Heart left ventricle (tissue), 16 donors: Measurements from ENCODE around the gene KIF26A. TPM values are rescaled to one million over a fixed set of nuclear protein-coding genes. Genes with fewer than 3 reads are reported as not detected.
"Not testable (repeated sequence)": the region's sequence is repeated elsewhere in the genome, so short reads cannot be mapped to it uniquely, and the experiment has no call there.

Experiments used
- ATAC-seq, 4 donors: fragments of 200-7000 bp; cut with Tn5 transposase; one replicate each; pipeline ENCODE4 v1.9.1; 2020 to 2022; ENCODE audit warnings: moderate library complexity in 4 of 4, mild to moderate bottlenecking in 3 of 4, moderate number of reproducible peaks in 1 of 4
- DNase-seq, 5 donors: peaks; one replicate each; pipeline ENCODE4 v3.0.0-alpha.2; 2020
- H3K27ac ChIP-seq, 12 donors: fragments of 200-600 bp; sonication (generic) in 4 of 12; one replicate each; pipeline versions ENCODE4 v1.5.0 to v1.8.0; 2016 to 2022; ENCODE audit warnings: mild to moderate bottlenecking in 2 of 12
- H3K27me3 ChIP-seq, 9 donors: fragments of 200-600 bp; sonication (generic) in 2 of 9; one replicate each; pipeline versions ENCODE4 v1.5.1 to v1.8.0; 2016 to 2022; ENCODE audit warnings: mild to moderate bottlenecking in 3 of 9
- H3K36me3 ChIP-seq, 9 donors: fragments of 200-600 bp; sonication (generic) in 2 of 9; one replicate each; pipeline versions ENCODE4 v1.5.0 to v1.8.0; 2018 to 2022; ENCODE audit warnings: mild to moderate bottlenecking in 2 of 9
- H3K4me1 ChIP-seq, 12 donors: fragments of 200-600 bp; sonication (generic) in 4 of 12; one replicate each; pipeline versions ENCODE4 v1.5.0 to v1.8.0; 2016 to 2022; ENCODE audit warnings: mild to moderate bottlenecking in 3 of 12
- H3K4me3 ChIP-seq, 12 donors: fragments of 200-600 bp; sonication (generic) in 4 of 12; one replicate each; pipeline versions ENCODE4 v1.5.0 to v1.8.0; 2017 to 2022; ENCODE audit warnings: mild to moderate bottlenecking in 9 of 12, moderate library complexity in 4 of 12
- H3K9me3 ChIP-seq, 12 donors: fragments of 200-600 bp; sonication (generic) in 4 of 12; one replicate each; pipeline versions ENCODE4 v1.5.0 to v1.8.0; 2016 to 2022; ENCODE audit warnings: mild to moderate bottlenecking in 1 of 12
- POLR2A ChIP-seq, 2 donors: fragments of 450-650 bp; IDR thresholded peaks; one replicate each; pipeline ENCODE4 v1.6.1; 2017; ENCODE audit warnings: antibody characterized with exemption in 2 of 2, mild to moderate bottlenecking in 2 of 2, moderate library complexity in 2 of 2
- WGBS, 4 donors: extraction: QIAGEN DNeasy Blood & Tissue Kit in 2 of 4; methylation state at CpG; one replicate each; pipeline versions ENCODE4 v1.1.5 to v1.1.7; 2013 to 2018; 5-methylcytosine and 5-hydroxymethylcytosine counted together
- intact Hi-C, 10 donors: fragments of 100-400 bp; cut with DNase I; formaldehyde crosslinking; loops; one replicate each; pipeline versions ENCODE4 v1.11.1 to v1.14.2; 2022
- polyA plus RNA-seq, 2 donors: library from polyadenylated mRNA; stranded (reverse); fragments of 200-250 nt; gene quantifications; one replicate each; pipeline ENCODE4 v1.2.3, GENCODE V29; 2013
- total RNA-seq, 9 donors: library from RNA; depleted of rRNA in 2 of 9; stranded (reverse); fragments of >200 nt in 2 of 9; fragmentation: NEBNext Ultra II Directional in 3 of 9; extraction: Animal tissue kit (Norgen Biotek cat#: 25700) in 3 of 9; gene quantifications; one replicate each; pipeline versions ENCODE4 v1.1.0 to v1.2.4, GENCODE V29; 2016 to 2023
- TF ChIP-seq, protein P1 (sequence below), 12 donors: fragments of 200-600 bp; sonication (generic) in 4 of 12; IDR thresholded peaks; one replicate each; pipeline versions ENCODE4 v1.5.0 to v1.8.0; 2018 to 2022; ENCODE audit warnings: antibody characterized with exemption in 12 of 12, mild to moderate bottlenecking in 5 of 12
- donor health status: ischemic (EF 13 %, LVEDD 7.1; RV severe dilation, severe dysfunction).
- donor health status: healthy with polysubstance abuse.
- donor health status: DM: no; HTN: yes; CAD: no.
- donor health status: DM: no; HTN: no; CAD: no.
- donor health status: ischemic (EF 25% LVEDD 6.9; RV normal size, moderate dysfunction).
- donor health status: ischemic (EF 25% LVEDD 5.7; RV mildly dilated, moderate dysfunction).
- donor health status: healthy.
- donor health status: DM: yes; HTN: yes; CAD: no.
- donor health status: ischemic (EF 35%, LVEDD 5.7; RV mildly dilated, moderate dysfunction).
- donor health status: nonischemic (EF 11% LVEDD 7.7; RV severe dilation, severe dysfunction).
- donor health status: DM: yes; HTN: yes; CAD: no.
- donor health status: PGD.
- donor health status: ischemic (EF 29% LVEDD 5.4; RV normal size, mild dysfunction).
- donor health status: nonischemic (EF 23%, LVEDD 6.1; RV moderate dilation, normal function).

Gene KIF26A
- total and polyA plus RNA-seq, 11 donors, result 4.9 to 12.6 (median 7.8) TPM

GRCh38 chr14:104223101-104224041, 85.0 kb downstream of the KIF26A start:
- Histone ChIP-seq H3K9me3 (peaks cover 0 to 11% (median 0%) of the 10 kb centered on the region in 12 donors), H3K27me3 (peaks cover 0 to 27% (median 7%) of the 10 kb centered on the region in 9 donors), H3K4me3 (peak overlapping the region in 8 of 12 donors; percentile 14 to 45 (median 30)), H3K4me1 (peaks cover 0 to 30% (median 6%) of the 10 kb centered on the region in 12 donors), H3K36me3 (no peaks in the 10 kb centered on the region), H3K27ac (peak overlapping the region in 2 of 12 donors; percentile 13 to 34)
- 34 to 49% (median 41%) methylated on average over 24 to 41 of the region's 41 CpGs for WGBS, 4 donors
- intact Hi-C loops, result loop anchor here in 7 of 10 donors (1.0 to 10.0 kb wide), 6 partner anchors 36 to 89 kb away; partner anchors contain the start of gene KIF26A (in 5 of the 7)
- DNase-seq, result peak in 4 of 5 donors; percentile 38 to 56 (median 47)
- TF ChIP-seq, protein P1, sequence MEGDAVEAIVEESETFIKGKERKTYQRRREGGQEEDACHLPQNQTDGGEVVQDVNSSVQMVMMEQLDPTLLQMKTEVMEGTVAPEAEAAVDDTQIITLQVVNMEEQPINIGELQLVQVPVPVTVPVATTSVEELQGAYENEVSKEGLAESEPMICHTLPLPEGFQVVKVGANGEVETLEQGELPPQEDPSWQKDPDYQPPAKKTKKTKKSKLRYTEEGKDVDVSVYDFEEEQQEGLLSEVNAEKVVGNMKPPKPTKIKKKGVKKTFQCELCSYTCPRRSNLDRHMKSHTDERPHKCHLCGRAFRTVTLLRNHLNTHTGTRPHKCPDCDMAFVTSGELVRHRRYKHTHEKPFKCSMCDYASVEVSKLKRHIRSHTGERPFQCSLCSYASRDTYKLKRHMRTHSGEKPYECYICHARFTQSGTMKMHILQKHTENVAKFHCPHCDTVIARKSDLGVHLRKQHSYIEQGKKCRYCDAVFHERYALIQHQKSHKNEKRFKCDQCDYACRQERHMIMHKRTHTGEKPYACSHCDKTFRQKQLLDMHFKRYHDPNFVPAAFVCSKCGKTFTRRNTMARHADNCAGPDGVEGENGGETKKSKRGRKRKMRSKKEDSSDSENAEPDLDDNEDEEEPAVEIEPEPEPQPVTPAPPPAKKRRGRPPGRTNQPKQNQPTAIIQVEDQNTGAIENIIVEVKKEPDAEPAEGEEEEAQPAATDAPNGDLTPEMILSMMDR (IDR thresholded peaks at IDR 0.05), result no peak
- TF ChIP-seq POLR2A (IDR thresholded peaks at IDR 0.05), result no peak
- ATAC-seq, result peak in 2 of 4 donors; percentile 33 to 76

DNA sequence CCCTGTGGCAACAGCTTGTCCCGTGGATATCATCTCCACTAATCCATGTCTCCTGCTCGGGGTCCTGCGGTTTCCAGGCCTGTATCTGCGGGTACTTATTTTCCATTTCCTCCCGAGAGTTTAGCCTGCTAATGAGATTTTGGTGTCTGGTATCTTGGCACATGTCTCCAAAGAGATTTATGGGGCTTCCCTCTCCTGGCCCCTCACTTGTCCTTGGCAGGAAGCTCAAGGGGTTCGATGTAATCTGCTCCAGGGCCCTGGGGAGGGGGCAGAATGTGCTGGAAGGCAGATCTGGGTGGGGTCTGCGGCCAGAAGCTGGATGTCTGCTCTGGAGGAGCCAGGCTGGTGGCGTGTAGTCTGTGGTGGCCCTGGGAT, 85.7 kb downstream of the KIF26A start:
- Histone ChIP-seq H3K9me3 (peaks cover 0 to 11% (median 0%) of the 10 kb centered on the region in 12 donors), H3K36me3 (no peaks in the 10 kb centered on the region), H3K4me1 (peaks cover 0 to 30% (median 6%) of the 10 kb centered on the region in 12 donors), H3K27me3 (peaks cover 0 to 27% (median 7%) of the 10 kb centered on the region in 9 donors), H3K4me3 (peak overlapping the region in 5 of 12 donors; percentile 15 to 45 (median 33)), H3K27ac (no peak overlapping the region)
- no peak for ATAC-seq
- no peak for TF ChIP-seq POLR2A (IDR thresholded peaks at IDR 0.05)
- TF ChIP-seq, protein P1 (IDR thresholded peaks at IDR 0.05), result no peak
- intact Hi-C loops, result loop anchor here in 7 of 10 donors (1.0 to 10.0 kb wide), 6 partner anchors 37 to 89 kb away; partner anchors contain the start of gene KIF26A (in 5 of the 7)
- DNase-seq, result no peak
- WGBS, 4 donors, result 44 to 51% (median 51%) methylated on average over 8 of the region's 8 CpGs

DNA sequence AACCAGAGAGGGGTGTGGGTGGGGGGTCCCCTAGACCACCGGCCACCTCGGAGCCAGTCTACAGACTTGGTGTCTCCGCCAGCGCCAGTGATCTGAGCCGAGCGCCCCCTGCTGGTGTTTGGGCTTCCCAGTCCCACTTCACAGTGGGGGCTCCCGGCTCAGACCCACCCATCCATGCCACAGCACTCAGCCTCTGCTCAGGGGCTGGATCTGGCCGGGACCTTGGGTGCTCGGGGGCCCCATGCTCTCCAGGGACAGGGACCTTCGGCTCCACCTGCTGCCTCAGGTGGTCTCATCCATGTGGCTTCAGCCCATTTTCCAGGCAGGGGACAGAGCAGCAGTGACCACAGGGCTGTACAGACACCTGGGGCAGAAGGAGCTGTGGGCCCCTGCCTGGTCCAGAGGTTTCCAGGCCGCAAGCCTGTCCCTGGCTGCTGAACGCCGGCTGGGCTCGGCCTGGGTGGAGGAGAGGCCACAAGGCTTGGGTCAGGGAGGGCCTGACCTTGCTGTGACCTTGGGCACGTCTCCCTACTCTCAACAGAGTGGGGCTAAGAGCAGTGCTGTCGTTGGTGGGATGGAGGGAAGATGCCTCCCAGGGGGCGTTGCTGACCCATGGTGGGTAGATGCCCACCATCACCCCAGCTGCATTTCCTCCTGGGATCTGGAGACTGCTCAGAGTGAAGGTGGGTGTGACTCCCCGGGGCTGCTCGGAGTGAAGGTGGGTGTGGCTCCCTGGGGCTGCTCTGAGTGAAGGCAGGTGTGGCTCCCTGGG, 86.3 kb downstream of the KIF26A start:
- Histone ChIP-seq H3K36me3 (no peaks in the 10 kb centered on the region), H3K27ac (no peak overlapping the region), H3K4me3 (peak overlapping the region in 1 of 12 donors; percentile 45), H3K4me1 (peaks cover 0 to 30% (median 6%) of the 10 kb centered on the region in 12 donors), H3K9me3 (peaks cover 0 to 11% (median 0%) of the 10 kb centered on the region in 12 donors), H3K27me3 (peaks cover 0 to 27% (median 7%) of the 10 kb centered on the region in 9 donors)
- DNase-seq (peak in 2 of 5 donors; percentile 28 to 74), ATAC-seq (no peak)
- TF ChIP-seq POLR2A (IDR thresholded peaks at IDR 0.05), result no peak
- TF ChIP-seq, protein P1 (IDR thresholded peaks at IDR 0.05), result peak; percentile 33 to 66 (median 54)
- intact Hi-C loops, result loop anchor here in 7 of 10 donors (1.0 to 10.0 kb wide), 6 partner anchors 37 to 90 kb away; partner anchors contain the start of gene KIF26A (in 5 of the 7)
- whole genome bisulfite sequencing, 4 donors, result 40 to 56% (median 53%) methylated on average over 11 to 19 of the region's 19 CpGs

- H3K27me3 ChIP-seq, result peaks cover 0 to 25% (median 7%) of the 10 kb centered on the region in 9 donors
- peak in 1 of 5 donors; percentile 30 for DNase-seq
- not testable (repeated sequence) for H3K36me3 ChIP-seq, H3K27ac ChIP-seq, ATAC-seq, H3K4me3 ChIP-seq
- WGBS, 4 donors, result 34 to 67% (median 58%) methylated on average over 4 to 25 of the region's 28 CpGs
- H3K9me3 ChIP-seq, result peaks cover 0 to 11% (median 0%) of the 10 kb centered on the region in 12 donors
- intact Hi-C loops, result loop anchor here in 5 of 10 donors (2.0 to 10.0 kb wide), 3 partner anchors 81 to 91 kb away; partner anchors contain the start of gene KIF26A (in 4 of the 5)
- H3K4me1 ChIP-seq, result peaks cover 0 to 26% (median 6%) of the 10 kb centered on the region in 12 donors
Measured at GRCh38 chr14:104225278-104226190, 87.1 kb downstream of the KIF26A start.
